Vagina (tissue), 2 donors: ENCODE measurements around the gene INTS7. TPM values are rescaled to one million over a fixed set of nuclear protein-coding genes. Genes with fewer than 3 reads are reported as not detected.

Source experiments
- DNase-seq, 2 donors: peaks; one replicate each; pipeline ENCODE4 v3.0.0-alpha.2; 2017; ENCODE audit errors: extremely low spot score in 2 of 2
- H3K27ac ChIP-seq: fragments of 200-600 bp; sonication (generic); one replicate; pipeline ENCODE4 v1.5.1; 2019
- H3K27me3 ChIP-seq: fragments of 200-600 bp; sonication (generic); one replicate; pipeline ENCODE4 v1.5.1; 2019
- H3K36me3 ChIP-seq, 2 donors: fragments of 200-600 bp; sonication (generic); one replicate each; pipeline ENCODE4 v1.5.1; 2017 to 2019
- H3K4me1 ChIP-seq: fragments of 200-600 bp; sonication (generic); one replicate; pipeline ENCODE4 v1.5.1; 2019
- H3K4me3 ChIP-seq, 2 donors: fragments of 200-600 bp; sonication (generic); 1 replicate in 1 of 2; 2 replicates in 1 of 2; pipeline ENCODE4 v1.5.1; 2016 to 2019
- H3K9me3 ChIP-seq: fragments of 200-600 bp; sonication (generic); one replicate; pipeline ENCODE4 v1.5.1; 2019
- POLR2A ChIP-seq, 2 donors: fragments of 450-650 bp; IDR thresholded peaks; one replicate each; pipeline ENCODE4 v1.6.1; 2017; ENCODE audit warnings: antibody characterized with exemption in 2 of 2, mild to moderate bottlenecking in 2 of 2, moderate library complexity in 2 of 2
- POLR2AphosphoS5 ChIP-seq, 2 donors: sonication (generic); formaldehyde crosslinking; IDR thresholded peaks; one replicate each; pipeline ENCODE4 v1.9.0; 2017; ENCODE audit warnings: antibody characterized with exemption in 2 of 2, mild to moderate bottlenecking in 2 of 2, low read depth in 1 of 2; ENCODE audit not compliant: insufficient read depth in 1 of 2
- intact Hi-C: fragments of 100-400 bp; cut with DNase I; formaldehyde crosslinking; loops from one replicate; pipeline ENCODE4 v1.15.1; 2023
- total RNA-seq: library from RNA; depleted of rRNA; stranded (reverse); fragments of >200 nt; gene quantifications from one replicate; pipeline ENCODE4 v1.2.3, GENCODE V29; 2016
- TF ChIP-seq, protein P1 (sequence below), 3 experiments: fragments of 450-650 bp in 2 of 3; fragments of 200-600 bp in 1 of 3; sonication (generic) in 1 of 3; IDR thresholded peaks; one replicate each; pipeline ENCODE4 v1.5.1; 2017 to 2019; ENCODE audit warnings: antibody characterized with exemption in 3 of 3, mild to moderate bottlenecking in 2 of 3, moderate library complexity in 2 of 3

Gene INTS7
- total RNA-seq, 1 donor from 2014 or later = 10.8 TPM

DNA sequence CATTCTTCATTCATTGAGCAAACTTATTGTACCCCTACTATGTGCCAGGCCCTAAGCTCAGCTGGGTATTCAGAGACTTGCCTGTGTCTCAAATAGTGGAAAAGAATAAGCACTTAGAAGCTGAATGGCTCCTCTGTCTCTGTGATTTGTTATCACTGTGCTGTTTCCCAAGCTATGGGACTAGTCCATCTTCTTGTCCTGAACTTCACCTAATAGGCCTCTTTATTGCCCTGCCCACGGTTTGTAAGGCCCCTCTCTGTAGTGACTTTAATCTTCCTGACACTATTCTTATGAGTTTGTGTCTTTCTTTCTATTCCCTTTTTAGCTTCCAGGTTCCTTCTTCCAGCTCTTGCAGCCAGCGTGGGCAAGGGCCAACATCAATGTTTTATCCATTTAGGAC, 119.4 kb downstream of the INTS7 start:
- Histone ChIP-seq H3K4me3 (no peak overlapping the region), H3K9me3 (no peaks in the 10 kb centered on the region), H3K4me1 (peaks cover 20% of the 10 kb centered on the region), H3K27me3 (no peaks in the 10 kb centered on the region), H3K36me3 (no peaks in the 10 kb centered on the region), H3K27ac (no peak overlapping the region)
- intact Hi-C loops = no loop called here
- TF ChIP-seq, protein P1, sequence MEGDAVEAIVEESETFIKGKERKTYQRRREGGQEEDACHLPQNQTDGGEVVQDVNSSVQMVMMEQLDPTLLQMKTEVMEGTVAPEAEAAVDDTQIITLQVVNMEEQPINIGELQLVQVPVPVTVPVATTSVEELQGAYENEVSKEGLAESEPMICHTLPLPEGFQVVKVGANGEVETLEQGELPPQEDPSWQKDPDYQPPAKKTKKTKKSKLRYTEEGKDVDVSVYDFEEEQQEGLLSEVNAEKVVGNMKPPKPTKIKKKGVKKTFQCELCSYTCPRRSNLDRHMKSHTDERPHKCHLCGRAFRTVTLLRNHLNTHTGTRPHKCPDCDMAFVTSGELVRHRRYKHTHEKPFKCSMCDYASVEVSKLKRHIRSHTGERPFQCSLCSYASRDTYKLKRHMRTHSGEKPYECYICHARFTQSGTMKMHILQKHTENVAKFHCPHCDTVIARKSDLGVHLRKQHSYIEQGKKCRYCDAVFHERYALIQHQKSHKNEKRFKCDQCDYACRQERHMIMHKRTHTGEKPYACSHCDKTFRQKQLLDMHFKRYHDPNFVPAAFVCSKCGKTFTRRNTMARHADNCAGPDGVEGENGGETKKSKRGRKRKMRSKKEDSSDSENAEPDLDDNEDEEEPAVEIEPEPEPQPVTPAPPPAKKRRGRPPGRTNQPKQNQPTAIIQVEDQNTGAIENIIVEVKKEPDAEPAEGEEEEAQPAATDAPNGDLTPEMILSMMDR (IDR thresholded peaks at IDR 0.05) = no peak
- TF ChIP-seq POLR2AphosphoS5 (IDR thresholded peaks at IDR 0.05; ENCODE audit: insufficient read depth in 1 of 2, low read depth in 1 of 2) (no peak), POLR2A (IDR thresholded peaks at IDR 0.05) (no peak)
- no peak for DNase-seq

DNA sequence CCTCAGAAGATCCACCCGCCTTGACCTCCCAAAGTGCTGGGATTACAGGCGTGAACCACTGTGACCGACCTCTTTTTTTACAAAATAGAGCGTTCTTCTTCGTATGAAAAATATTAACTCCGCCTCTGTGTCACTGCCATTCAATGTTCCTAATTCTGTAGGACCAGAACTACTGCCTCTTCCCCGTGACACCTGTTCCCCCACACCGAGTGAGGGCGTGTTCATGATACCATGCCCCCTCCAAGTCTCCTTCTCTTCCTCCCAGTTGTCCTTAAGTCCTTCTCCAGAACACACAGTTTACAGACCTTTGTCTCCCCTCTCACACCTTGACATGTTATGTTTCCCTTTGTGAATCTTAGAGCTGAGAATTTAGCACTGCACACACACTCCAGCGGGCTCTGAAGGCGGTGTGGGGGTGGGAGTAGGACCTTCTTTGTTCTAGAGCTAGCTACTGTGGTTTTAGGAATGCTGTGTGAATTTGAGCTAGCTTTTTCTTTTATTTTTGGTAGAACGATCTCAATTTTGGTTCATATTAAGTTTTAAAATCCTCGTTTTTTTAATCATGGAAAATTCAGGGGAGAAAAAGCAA, 122.4 kb downstream of the INTS7 start:
- no peak for DNase-seq
- intact Hi-C loops = no loop called here
- no peaks in the 10 kb centered on the region for H3K27me3 ChIP-seq

DNA sequence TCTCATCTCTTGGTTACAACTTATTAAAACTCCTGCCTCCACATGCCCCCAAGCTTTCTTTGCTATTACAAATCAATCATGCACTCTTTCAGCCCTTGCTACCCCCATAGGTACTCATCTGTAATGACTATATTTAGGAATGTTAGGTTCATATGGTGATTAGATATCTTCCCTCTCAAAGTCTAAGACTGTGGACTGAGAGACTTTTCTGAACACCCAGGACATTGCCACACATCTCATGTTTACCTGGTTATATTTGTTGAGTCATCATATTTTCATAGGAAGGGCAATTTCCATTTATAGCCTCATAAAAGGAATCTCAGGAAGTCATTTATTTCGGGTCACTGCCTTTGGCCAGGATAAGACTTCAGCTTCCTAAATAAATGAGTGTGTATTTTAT, 123.3 kb downstream of the INTS7 start:
- Histone ChIP-seq H3K27me3 (no peaks in the 10 kb centered on the region), H3K4me1 (no peaks in the 10 kb centered on the region), H3K27ac (no peak overlapping the region), H3K4me3 (no peak overlapping the region), H3K36me3 (no peaks in the 10 kb centered on the region), H3K9me3 (no peaks in the 10 kb centered on the region)
- TF ChIP-seq, protein P1 (IDR thresholded peaks at IDR 0.05) = no peak
- no peak for TF ChIP-seq POLR2A (IDR thresholded peaks at IDR 0.05)
- no peak for TF ChIP-seq POLR2AphosphoS5 (IDR thresholded peaks at IDR 0.05; ENCODE audit: insufficient read depth in 1 of 2, low read depth in 1 of 2)
- intact Hi-C loops = no loop called here
- no peak for DNase-seq

More for the DNA sequence above, 122.4 kb downstream of the INTS7 start:
- no peaks in the 10 kb centered on the region for H3K36me3 ChIP-seq
- H3K27ac ChIP-seq = no peak overlapping the region
- TF ChIP-seq, protein P1 (IDR thresholded peaks at IDR 0.05) = no peak
- TF ChIP-seq POLR2AphosphoS5 (IDR thresholded peaks at IDR 0.05; ENCODE audit: insufficient read depth in 1 of 2, low read depth in 1 of 2) (no peak), POLR2A (IDR thresholded peaks at IDR 0.05) (no peak)
- peaks cover 6% of the 10 kb centered on the region for H3K4me1 ChIP-seq
- no peak overlapping the region for H3K4me3 ChIP-seq
- H3K9me3 ChIP-seq = no peaks in the 10 kb centered on the region

DNA sequence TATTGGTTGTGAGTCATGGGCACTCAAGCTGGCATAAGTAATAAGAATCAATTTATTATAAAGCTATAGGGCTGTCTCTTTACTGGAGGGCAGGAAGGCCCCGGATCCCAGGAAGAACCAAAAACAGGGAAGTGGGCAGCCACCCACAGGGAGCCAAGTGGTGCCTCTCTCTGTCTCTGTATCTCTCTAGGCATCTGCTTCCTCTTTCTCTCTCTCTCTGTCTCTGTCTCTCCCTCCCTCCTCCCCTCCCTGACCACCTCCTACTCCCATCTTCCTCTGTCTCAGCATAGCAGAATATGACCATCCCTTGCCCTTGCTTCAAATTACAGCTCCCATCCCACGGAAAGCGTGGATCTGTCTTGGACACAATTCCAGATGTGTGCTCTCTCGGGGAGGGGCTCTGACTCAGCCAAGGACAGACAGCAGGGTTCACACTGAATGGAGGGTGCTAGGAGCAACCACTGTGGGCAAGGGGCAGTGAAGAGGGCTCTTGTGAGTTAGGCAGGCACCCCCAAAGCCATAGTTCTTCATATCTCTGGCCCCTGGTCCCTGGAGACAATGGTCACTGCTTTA, 124.4 kb downstream of the INTS7 start:
- no peak overlapping the region for H3K4me3 ChIP-seq
- intact Hi-C loops = no loop called here
- no peaks in the 10 kb centered on the region for H3K27me3 ChIP-seq
- H3K4me1 ChIP-seq = no peaks in the 10 kb centered on the region
- H3K36me3 ChIP-seq = no peaks in the 10 kb centered on the region
- H3K9me3 ChIP-seq = no peaks in the 10 kb centered on the region
- no peak overlapping the region for H3K27ac ChIP-seq
- no peak for DNase-seq
- TF ChIP-seq, protein P1 (IDR thresholded peaks at IDR 0.05) = no peak
- TF ChIP-seq POLR2AphosphoS5 (IDR thresholded peaks at IDR 0.05; ENCODE audit: insufficient read depth in 1 of 2, low read depth in 1 of 2) = no peak
- no peak for TF ChIP-seq POLR2A (IDR thresholded peaks at IDR 0.05)

DNA sequence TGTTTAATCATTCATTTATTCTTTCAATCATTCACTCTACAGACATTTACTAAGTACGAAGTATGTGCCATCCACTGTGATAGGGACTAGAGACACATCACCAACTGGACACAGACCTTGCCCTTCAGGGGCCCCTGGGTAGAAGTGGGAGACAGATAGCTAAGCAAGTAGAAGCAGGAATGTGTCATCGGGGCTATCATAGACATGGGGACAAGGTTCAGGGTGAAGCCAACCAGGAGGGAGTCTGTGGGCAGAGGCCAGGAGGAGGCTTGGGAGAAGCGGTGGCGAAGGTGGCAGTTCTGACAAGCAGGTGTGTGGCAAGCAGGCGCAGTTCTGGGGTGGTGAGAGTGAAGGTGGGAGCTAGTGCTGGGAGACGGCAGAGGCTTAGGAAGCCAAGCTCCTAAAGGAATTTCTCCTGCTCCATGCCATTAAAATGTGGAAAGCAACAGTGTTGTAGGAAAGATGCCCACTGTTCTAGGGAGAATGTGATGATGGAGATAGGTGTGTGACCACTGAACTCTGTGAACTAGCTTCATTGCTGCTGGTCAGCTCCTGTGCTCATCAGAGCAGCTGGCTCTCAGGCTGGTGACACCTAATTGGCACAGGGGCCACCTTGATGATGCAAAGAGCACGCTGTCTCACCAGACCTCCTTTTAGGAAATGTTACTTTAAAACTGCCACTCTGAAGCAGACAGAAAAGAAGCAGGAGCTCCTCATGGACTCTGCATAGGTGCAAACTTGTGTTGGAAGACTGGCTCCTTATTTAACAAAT, 125.1 kb downstream of the INTS7 start:
- TF ChIP-seq POLR2AphosphoS5 (IDR thresholded peaks at IDR 0.05; ENCODE audit: insufficient read depth in 1 of 2, low read depth in 1 of 2) (no peak), POLR2A (IDR thresholded peaks at IDR 0.05) (no peak)
- TF ChIP-seq, protein P1 (IDR thresholded peaks at IDR 0.05) = no peak
- Histone ChIP-seq H3K27ac (no peak overlapping the region), H3K36me3 (no peaks in the 10 kb centered on the region), H3K27me3 (no peaks in the 10 kb centered on the region), H3K4me1 (no peaks in the 10 kb centered on the region), H3K4me3 (no peak overlapping the region), H3K9me3 (no peaks in the 10 kb centered on the region)
- intact Hi-C loops = no loop called here
- no peak for DNase-seq
